ENCODE data around the gene SETX.

SETX gene

DNA sequence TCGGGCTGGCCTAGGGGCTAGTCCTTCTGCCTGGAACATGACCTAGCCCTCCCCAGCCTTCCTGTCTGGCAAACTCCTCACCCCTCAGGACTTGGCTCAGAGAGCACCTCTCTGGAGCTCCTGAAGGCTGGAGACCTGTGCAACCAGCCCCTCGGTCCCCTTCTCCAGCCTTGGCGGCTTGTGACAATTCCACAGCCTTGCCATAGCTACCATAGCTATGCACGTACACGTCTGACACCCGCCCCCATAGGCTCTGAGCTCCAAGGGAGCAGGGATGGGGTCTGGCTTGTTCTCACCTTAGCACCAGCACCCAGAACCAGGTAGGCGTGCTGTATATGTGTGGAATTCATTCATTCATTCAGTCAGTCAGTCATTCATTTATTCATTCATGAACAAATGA is 143.2 kb downstream of the SETX start:
- DNase-seq: no peak

All from activated naive CD4-positive, alpha-beta T cell (primary cell).